C4-2B (cell line): Measurements from ENCODE around the gene PLA2G4E.

Experiments
- ZFX ChIP-seq: fragments of 450-650 bp; IDR thresholded peaks from 2 replicates; pipeline ENCODE4 v1.6.1; 2017
- TF ChIP-seq, protein P1 (sequence below): fragments of 450-650 bp; conservative IDR thresholded peaks from 2 replicates; pipeline ENCODE4 v1.5.1; 2017; ENCODE audit warnings: mild to moderate bottlenecking

DNA sequence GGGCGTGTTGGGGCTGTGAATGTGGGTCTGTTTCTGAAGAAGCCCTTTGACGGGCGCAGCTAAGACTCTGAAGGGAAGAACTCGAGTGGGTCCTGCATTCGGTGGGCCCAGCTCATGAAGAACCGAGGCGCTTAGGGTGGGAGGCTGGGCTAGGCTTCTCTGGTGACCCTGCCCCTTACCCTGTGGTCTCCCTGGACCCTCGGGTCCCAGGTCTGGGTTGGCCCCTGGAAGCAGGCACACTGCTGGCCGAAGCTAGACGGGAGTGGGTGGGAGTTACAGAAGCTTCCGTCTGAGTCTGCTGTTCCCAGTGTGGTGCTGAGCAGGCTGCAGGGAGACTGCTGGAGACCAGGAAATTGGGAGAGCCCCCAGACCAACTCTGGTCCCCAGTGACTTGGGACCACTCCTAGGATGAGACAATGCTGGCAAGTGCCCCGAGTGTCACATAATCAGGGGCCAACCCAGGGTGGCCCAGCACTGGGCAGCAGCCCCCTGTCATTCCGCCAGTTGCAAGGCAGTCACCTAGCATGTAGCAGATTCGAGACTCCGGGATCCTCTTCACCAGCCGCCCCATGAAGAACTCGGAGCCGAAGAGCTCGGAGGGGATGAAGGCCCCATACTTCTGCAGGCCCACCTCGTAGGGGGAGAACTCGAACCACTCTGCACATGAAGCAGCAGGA is 31.8 kb downstream of the PLA2G4E start:
- TF ChIP-seq, protein P1, sequence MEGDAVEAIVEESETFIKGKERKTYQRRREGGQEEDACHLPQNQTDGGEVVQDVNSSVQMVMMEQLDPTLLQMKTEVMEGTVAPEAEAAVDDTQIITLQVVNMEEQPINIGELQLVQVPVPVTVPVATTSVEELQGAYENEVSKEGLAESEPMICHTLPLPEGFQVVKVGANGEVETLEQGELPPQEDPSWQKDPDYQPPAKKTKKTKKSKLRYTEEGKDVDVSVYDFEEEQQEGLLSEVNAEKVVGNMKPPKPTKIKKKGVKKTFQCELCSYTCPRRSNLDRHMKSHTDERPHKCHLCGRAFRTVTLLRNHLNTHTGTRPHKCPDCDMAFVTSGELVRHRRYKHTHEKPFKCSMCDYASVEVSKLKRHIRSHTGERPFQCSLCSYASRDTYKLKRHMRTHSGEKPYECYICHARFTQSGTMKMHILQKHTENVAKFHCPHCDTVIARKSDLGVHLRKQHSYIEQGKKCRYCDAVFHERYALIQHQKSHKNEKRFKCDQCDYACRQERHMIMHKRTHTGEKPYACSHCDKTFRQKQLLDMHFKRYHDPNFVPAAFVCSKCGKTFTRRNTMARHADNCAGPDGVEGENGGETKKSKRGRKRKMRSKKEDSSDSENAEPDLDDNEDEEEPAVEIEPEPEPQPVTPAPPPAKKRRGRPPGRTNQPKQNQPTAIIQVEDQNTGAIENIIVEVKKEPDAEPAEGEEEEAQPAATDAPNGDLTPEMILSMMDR: no peak
- TF ChIP-seq ZFX: no peak
